Fibroblast of the aortic adventitia (primary cell): ENCODE results near the gene MAU2. TPM values are rescaled to one million over a fixed set of nuclear protein-coding genes. Genes with fewer than 3 reads are reported as not detected.
"Not testable (repeated sequence)": the region's sequence is repeated elsewhere in the genome, so short reads cannot be mapped to it uniquely, and the experiment has no call there.

Source experiments
- DNase-seq: peaks from one replicate; pipeline ENCODE4 v3.0.0-alpha.2; 2010; ENCODE audit warnings: low read depth
- H3K4me3 ChIP-seq: 2 replicates; pipeline ENCODE4 v1.5.1; 2011; ENCODE audit warnings: low read depth, mild to moderate bottlenecking, control low read depth, low read length, moderate library complexity
- CTCF ChIP-seq: IDR thresholded peaks from 2 replicates; pipeline ENCODE4 v1.5.1; 2011; ENCODE audit warnings: mild to moderate bottlenecking, low read length, control low read depth, inconsistent platforms; ENCODE audit not compliant: insufficient read depth
- total RNA-seq: library from RNA; depleted of rRNA; stranded (reverse); fragments of >200 nt; gene quantifications from 2 replicates; pipeline ENCODE4 v1.2.3, GENCODE V29; 2012; ENCODE audit warnings: low replicate concordance

MAU2 gene
- total RNA-seq, 1 donor: 34.6 TPM

GRCh38 chr19:19385896-19386869 is 65.6 kb downstream of the MAU2 start:
- TF ChIP-seq CTCF: peak; percentile 17
- DNase-seq: no peak

GRCh38 chr19:19387108-19387507 is 66.5 kb downstream of the MAU2 start:
- H3K4me3 ChIP-seq: peak overlapping the region; percentile 80
- no peak for DNase-seq
- TF ChIP-seq CTCF: no peak

More at GRCh38 chr19:19385896-19386869, 65.6 kb downstream of the MAU2 start:
- H3K4me3 ChIP-seq: peak overlapping the region; percentile 80

- TF ChIP-seq CTCF: no peak
- peak overlapping the region; percentile 3 for H3K4me3 ChIP-seq
- no peak for DNase-seq
Observed at GRCh38 chr19:19388568-19389555, 68.2 kb downstream of the MAU2 start.

GRCh38 chr19:19389683-19390082 is 69.1 kb downstream of the MAU2 start:
- H3K4me3 ChIP-seq, DNase-seq: not testable (repeated sequence)

GRCh38 chr19:19394333-19394732 is 73.7 kb downstream of the MAU2 start:
- H3K4me3 ChIP-seq, DNase-seq: not testable (repeated sequence)

GRCh38 chr19:19399733-19400433 is 79.3 kb downstream of the MAU2 start:
- TF ChIP-seq CTCF: no peak
- DNase-seq: peak; percentile 53

GRCh38 chr19:19402656-19403372 is 82.2 kb downstream of the MAU2 start:
- TF ChIP-seq CTCF: no peak
- DNase-seq: peak; percentile 63
- no peak overlapping the region for H3K4me3 ChIP-seq

More at GRCh38 chr19:19399733-19400433, 79.3 kb downstream of the MAU2 start:
- no peak overlapping the region for H3K4me3 ChIP-seq
